HL-60 (cell line): Measurements from ENCODE around the gene CPTP.

Experiments
- DNase-seq, 2 experiments: peaks; one replicate each; pipeline ENCODE4 v3.0.0-alpha.2; 2010 to 2020; ENCODE audit warnings: low read depth in 1 of 2, low spot score in 1 of 2
- H3K27ac ChIP-seq: fragments of 250-450 bp; sonication (Bioruptor Pico); replicated peaks from 2 replicates; pipeline ENCODE4 v1.5.1; 2020; ENCODE audit warnings: mild to moderate bottlenecking, moderate library complexity
- H3K27me3 ChIP-seq: fragments of 250-450 bp; sonication (Bioruptor Pico); 2 replicates; pipeline ENCODE4 v1.5.1; 2021; ENCODE audit warnings: mild to moderate bottlenecking, moderate library complexity; ENCODE audit not compliant: insufficient read depth, poor library complexity, severe bottlenecking
- H3K4me3 ChIP-seq: replicated peaks from 2 replicates; pipeline ENCODE4 v1.5.1; 2011; ENCODE audit warnings: mild to moderate bottlenecking, control low read depth, low read length; ENCODE audit not compliant: insufficient read depth
- GABPA ChIP-seq: IDR thresholded peaks from 2 replicates; pipeline ENCODE4 v1.6.1; 2012; ENCODE audit warnings: low read depth
- POLR2AphosphoS5 ChIP-seq: IDR thresholded peaks from 2 replicates; pipeline ENCODE4 v1.6.1; 2012; ENCODE audit warnings: low read depth
- REST ChIP-seq: IDR thresholded peaks from 2 replicates; pipeline ENCODE4 v1.6.1; 2012; ENCODE audit warnings: low read depth; ENCODE audit not compliant: insufficient replicate concordance
- SPI1 ChIP-seq: IDR thresholded peaks from 2 replicates; pipeline ENCODE4 v1.6.1; 2012; ENCODE audit warnings: low read depth, mild to moderate bottlenecking, borderline replicate concordance
- TF ChIP-seq, protein P1 (sequence below): IDR thresholded peaks from one replicate; pipeline ENCODE4 v1.5.1; 2011; ENCODE audit warnings: low read length, control low read depth, inconsistent platforms; ENCODE audit not compliant: insufficient read depth

CPTP gene

GRCh38 chr1:1278620-1279019 is 46.0 kb upstream of the CPTP start:
- H3K27ac ChIP-seq = no peak overlapping the region
- no peaks in the 10 kb centered on the region for H3K27me3 ChIP-seq
- H3K4me3 ChIP-seq = no peak overlapping the region
- DNase-seq = no peak
- TF ChIP-seq, protein P1, sequence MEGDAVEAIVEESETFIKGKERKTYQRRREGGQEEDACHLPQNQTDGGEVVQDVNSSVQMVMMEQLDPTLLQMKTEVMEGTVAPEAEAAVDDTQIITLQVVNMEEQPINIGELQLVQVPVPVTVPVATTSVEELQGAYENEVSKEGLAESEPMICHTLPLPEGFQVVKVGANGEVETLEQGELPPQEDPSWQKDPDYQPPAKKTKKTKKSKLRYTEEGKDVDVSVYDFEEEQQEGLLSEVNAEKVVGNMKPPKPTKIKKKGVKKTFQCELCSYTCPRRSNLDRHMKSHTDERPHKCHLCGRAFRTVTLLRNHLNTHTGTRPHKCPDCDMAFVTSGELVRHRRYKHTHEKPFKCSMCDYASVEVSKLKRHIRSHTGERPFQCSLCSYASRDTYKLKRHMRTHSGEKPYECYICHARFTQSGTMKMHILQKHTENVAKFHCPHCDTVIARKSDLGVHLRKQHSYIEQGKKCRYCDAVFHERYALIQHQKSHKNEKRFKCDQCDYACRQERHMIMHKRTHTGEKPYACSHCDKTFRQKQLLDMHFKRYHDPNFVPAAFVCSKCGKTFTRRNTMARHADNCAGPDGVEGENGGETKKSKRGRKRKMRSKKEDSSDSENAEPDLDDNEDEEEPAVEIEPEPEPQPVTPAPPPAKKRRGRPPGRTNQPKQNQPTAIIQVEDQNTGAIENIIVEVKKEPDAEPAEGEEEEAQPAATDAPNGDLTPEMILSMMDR = no peak
- TF ChIP-seq POLR2AphosphoS5 (no peak), REST (no peak), SPI1 (no peak), GABPA (no peak)

DNA sequence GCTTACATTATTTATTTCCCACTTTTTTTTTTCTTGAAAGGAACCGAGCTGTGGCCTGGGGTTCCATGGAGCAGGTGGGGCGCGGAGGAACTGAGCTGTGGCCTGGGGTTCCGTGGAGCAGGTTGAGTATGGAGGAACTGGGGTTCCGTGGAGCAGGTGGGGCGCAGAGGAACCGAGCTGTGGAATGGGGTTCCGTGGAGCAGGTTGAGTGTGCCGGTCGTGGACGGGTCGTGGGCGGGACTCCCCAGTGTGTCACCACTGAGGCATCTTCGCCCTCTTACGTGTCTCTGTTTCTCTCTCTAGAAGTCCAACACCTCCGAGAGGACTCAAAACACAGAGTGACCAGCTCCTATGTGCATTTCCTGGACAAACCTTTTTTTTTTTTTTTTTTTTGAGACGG is 45.6 kb upstream of the CPTP start:
- DNase-seq = no peak
- H3K27ac ChIP-seq = no peak overlapping the region
- no peak overlapping the region for H3K4me3 ChIP-seq
- no peaks in the 10 kb centered on the region for H3K27me3 ChIP-seq
- TF ChIP-seq GABPA = no peak
- TF ChIP-seq POLR2AphosphoS5 = no peak
- TF ChIP-seq, protein P1 = no peak
- no peak for TF ChIP-seq SPI1
- no peak for TF ChIP-seq REST

DNA sequence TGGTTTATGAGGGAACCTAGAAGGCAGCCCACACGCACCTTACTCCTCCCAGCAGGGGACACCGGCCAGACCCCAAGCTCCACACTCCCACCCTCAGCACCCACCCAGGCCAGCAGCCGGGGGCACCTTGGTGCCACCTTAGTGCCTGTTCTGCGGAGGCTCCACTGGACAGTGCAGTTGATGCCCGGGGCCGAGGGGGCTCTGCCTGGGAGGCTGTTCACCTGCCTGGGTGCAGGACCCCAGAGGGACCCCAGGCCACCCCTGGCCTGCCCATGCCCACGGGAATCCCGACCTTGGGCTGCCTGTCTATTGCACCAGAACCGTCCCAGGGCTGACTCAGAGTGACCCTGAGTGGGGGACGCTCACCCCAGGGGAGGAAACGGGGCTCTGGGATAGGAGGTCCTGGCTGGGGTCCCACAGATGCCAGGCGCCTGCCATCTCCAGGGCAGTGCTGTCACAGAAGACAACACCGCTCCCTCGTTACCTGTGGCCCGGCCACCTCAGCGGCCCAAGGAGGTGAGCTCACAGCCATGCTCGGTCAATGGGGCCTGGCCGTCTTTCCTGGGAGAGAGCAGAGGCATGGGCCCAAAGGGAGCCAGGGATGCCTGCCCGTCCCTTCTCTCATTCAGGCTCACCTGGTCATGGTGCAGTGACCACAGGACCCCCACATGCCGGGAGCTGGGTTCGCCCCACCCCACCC is 43.7 kb upstream of the CPTP start:
- no peak for TF ChIP-seq POLR2AphosphoS5
- TF ChIP-seq SPI1 = no peak
- TF ChIP-seq, protein P1 = no peak
- no peak for TF ChIP-seq REST
- no peak for TF ChIP-seq GABPA
- Histone ChIP-seq H3K27ac (no peak overlapping the region), H3K27me3 (no peaks in the 10 kb centered on the region), H3K4me3 (no peak overlapping the region)
- no peak for DNase-seq
